ENCODE data around the gene HLA-DRA.

- TF ChIP-seq CTCF (conservative IDR thresholded peaks at IDR 0.05; ENCODE audit: low read length), result no peak
- TF ChIP-seq EZH2phosphoT487 (IDR thresholded peaks at IDR 0.05; ENCODE audit: borderline replicate concordance, low read depth, low read length), result no peak
These were observed 8.5 kb upstream of the HLA-DRA start for GRCh38 chr6:32431142-32431541.

Measured in OCI-LY7 (cell line).